IMR-90 (cell line): Measurements from ENCODE around the gene UBE2E2. TPM values are rescaled to one million over a fixed set of nuclear protein-coding genes. Genes with fewer than 3 reads are reported as not detected.

ENCODE experiments used
- ATAC-seq: fragments of 200-7000 bp; cut with Tn5 transposase; 2 replicates; pipeline ENCODE4 v1.9.1; 2020; ENCODE audit warnings: low read depth, mild to moderate bottlenecking, moderate library complexity
- BruUV-seq: library from RNA; stranded (reverse); fragments of 400-500 nt; replicated peaks from 2 replicates; lab custom pipeline; 2021; lab: Mats Ljungman, UMichigan
- CTCF ChIA-PET: fragments of 300-600 bp; formaldehyde crosslinking; extraction: SDS; loops from one replicate; lab custom pipeline; 2021; ENCODE audit warnings: antibody characterized with exemption; lab: Yijun Ruan, JAX
- POLR2A ChIA-PET: fragments of 300-600 bp; sonication (Branson Sonifier 250); formaldehyde crosslinking; loops from one replicate; lab custom pipeline; 2022; ENCODE audit warnings: antibody characterized with exemption; ENCODE audit not compliant: unreplicated experiment; lab: Charles Lee
- DNase-seq: peaks from one replicate; pipeline ENCODE4 v3.0.0; 2013
- H2AFZ ChIP-seq: replicated peaks from 2 replicates; pipeline ENCODE3; 2013; ENCODE audit warnings: low read length, mild to moderate bottlenecking; ENCODE audit not compliant: poor library complexity
- H2AK5ac ChIP-seq: 2 replicates; pipeline ENCODE4 v1.6.1; 2013; ENCODE audit warnings: low read depth, low read length, inconsistent platforms
- H2AK9ac ChIP-seq: replicated peaks from 2 replicates; pipeline ENCODE3; 2013; ENCODE audit warnings: mild to moderate bottlenecking, low read depth, low read length, moderate library complexity; ENCODE audit not compliant: poor library complexity
- H2BK120ac ChIP-seq: 2 replicates; pipeline ENCODE4 v1.6.1; 2013; ENCODE audit warnings: low read depth, low read length, inconsistent platforms
- H2BK15ac ChIP-seq: 3 replicates; pipeline ENCODE4 v1.6.1; 2013; ENCODE audit warnings: low read depth, low read length, inconsistent platforms
- H2BK20ac ChIP-seq: 2 replicates; pipeline ENCODE4 v1.6.1; 2013; ENCODE audit warnings: low read depth, mild to moderate bottlenecking, inconsistent platforms, low read length, moderate library complexity
- H2BK5ac ChIP-seq: 2 replicates; pipeline ENCODE4 v1.6.1; 2013; ENCODE audit warnings: mild to moderate bottlenecking, low read depth, low read length, inconsistent platforms; ENCODE audit not compliant: poor library complexity, severe bottlenecking
- H3K14ac ChIP-seq: replicated peaks from 2 replicates; pipeline ENCODE4 v1.6.1; 2013; ENCODE audit warnings: low read depth, low read length, inconsistent platforms
- H3K18ac ChIP-seq: 2 replicates; pipeline ENCODE4 v1.6.1; 2013; ENCODE audit warnings: low read depth, low read length, control low read depth
- H3K23ac ChIP-seq: 2 replicates; pipeline ENCODE4 v1.6.1; 2013; ENCODE audit warnings: low read depth, low read length, inconsistent platforms
- H3K27ac ChIP-seq: 2 replicates; pipeline ENCODE4 v1.5.1; 2013; ENCODE audit warnings: mild to moderate bottlenecking, control low read depth, low read length; ENCODE audit not compliant: insufficient read depth
- H3K27me3 ChIP-seq: 2 replicates; pipeline ENCODE4 v1.6.1; 2013; ENCODE audit warnings: low read length; ENCODE audit not compliant: control insufficient read depth, insufficient read depth
- H3K36me3 ChIP-seq: 2 replicates; pipeline ENCODE4 v1.6.1; 2013; ENCODE audit warnings: low read length, mixed read lengths; ENCODE audit not compliant: control insufficient read depth, insufficient read depth
- H3K4ac ChIP-seq: 2 replicates; pipeline ENCODE4 v1.6.1; 2013; ENCODE audit warnings: low read depth, low read length, inconsistent platforms
- H3K4me1 ChIP-seq: 2 replicates; pipeline ENCODE4 v1.6.1; 2013; ENCODE audit warnings: low read length, mixed read lengths; ENCODE audit not compliant: control insufficient read depth, insufficient read depth
- H3K4me2 ChIP-seq: 2 replicates; pipeline ENCODE4 v1.6.1; 2013; ENCODE audit warnings: low read depth, mild to moderate bottlenecking, control low read depth, low read length, moderate library complexity
- H3K4me3 ChIP-seq: 2 replicates; pipeline ENCODE4 v1.5.1; 2013; ENCODE audit warnings: low read depth, mild to moderate bottlenecking, control low read depth, low read length, moderate library complexity; ENCODE audit not compliant: insufficient read depth
- H3K56ac ChIP-seq: 2 replicates; pipeline ENCODE4 v1.6.1; 2013; ENCODE audit warnings: low read length, inconsistent platforms; ENCODE audit not compliant: insufficient read depth; ENCODE audit errors: extremely low read depth
- H3K79me1 ChIP-seq, 2 experiments: 2 replicates each; pipeline ENCODE4 v1.6.1; 2013; ENCODE audit warnings: low read length in 2 of 2, inconsistent platforms in 1 of 2, low read depth in 1 of 2
- H3K9ac ChIP-seq: 2 replicates; pipeline ENCODE4 v1.6.1; 2013; ENCODE audit warnings: low read depth, low read length, control low read depth
- H3K9me1 ChIP-seq: 2 replicates; pipeline ENCODE4 v1.6.1; 2013; ENCODE audit warnings: low read length, inconsistent platforms; ENCODE audit not compliant: insufficient read depth
- H3K9me3 ChIP-seq: 2 replicates; pipeline ENCODE4 v1.6.1; 2013; ENCODE audit warnings: low read length; ENCODE audit not compliant: control insufficient read depth, insufficient read depth
- H4K20me1 ChIP-seq: 2 replicates; pipeline ENCODE4 v1.6.1; 2013; ENCODE audit warnings: low read length, inconsistent platforms; ENCODE audit not compliant: insufficient read depth
- H4K5ac ChIP-seq: 2 replicates; pipeline ENCODE4 v1.6.1; 2013; ENCODE audit warnings: mild to moderate bottlenecking, low read depth, low read length, control low read depth
- H4K8ac ChIP-seq, 2 experiments: 2 replicates each; pipeline ENCODE4 v1.6.1; 2013; ENCODE audit warnings: low read depth in 2 of 2, low read length in 2 of 2, control low read depth in 1 of 2, inconsistent platforms in 1 of 2
- H4K91ac ChIP-seq: 2 replicates; pipeline ENCODE4 v1.6.1; 2013; ENCODE audit warnings: low read depth, low read length, inconsistent platforms; ENCODE audit not compliant: insufficient read depth
- CEBPB ChIP-seq: IDR thresholded peaks from 2 replicates; pipeline ENCODE4 v1.6.1; 2012; ENCODE audit warnings: low read depth, low read length, improper control_type of control experiment
- CHD1 ChIP-seq: IDR thresholded peaks from 2 replicates; pipeline ENCODE4 v1.6.1; 2012; ENCODE audit warnings: low read depth, low read length, improper control_type of control experiment
- CTCF ChIP-seq: conservative IDR thresholded peaks from 2 replicates; pipeline ENCODE4 v1.5.1; 2012; ENCODE audit warnings: mild to moderate bottlenecking, low read depth, low read length, improper control_type of control experiment
- MAZ ChIP-seq: IDR thresholded peaks from 2 replicates; pipeline ENCODE4 v1.6.1; 2012; ENCODE audit warnings: low read depth, mild to moderate bottlenecking, low read length, improper control_type of control experiment, moderate library complexity, borderline replicate concordance
- RAD21 ChIP-seq: IDR thresholded peaks from 2 replicates; pipeline ENCODE4 v1.6.1; 2012; ENCODE audit warnings: low read length, improper control_type of control experiment
- RCOR1 ChIP-seq: IDR thresholded peaks from 2 replicates; pipeline ENCODE4 v1.6.1; 2012; ENCODE audit warnings: mild to moderate bottlenecking, low read length, improper control_type of control experiment; ENCODE audit not compliant: insufficient replicate concordance
- dilution Hi-C: fragments of 300-500 bp; cut with HindIII; formaldehyde crosslinking; loops from one replicate; pipeline ENCODE4 v1.14.3; 2018; ENCODE audit warnings: low sequenced_read_pairs; ENCODE audit not compliant: unreplicated experiment
- in situ Hi-C: fragments of 300-500 bp; cut with MboI; formaldehyde crosslinking; loops from 3 replicates; pipeline ENCODE4 v1.14.3; 2019; ENCODE audit warnings: low sequenced_read_pairs, inconsistent platforms, mixed read lengths
- intact Hi-C: fragments of 100-400 bp; cut with micrococcal nuclease; formaldehyde crosslinking; loops from 2 replicates; pipeline ENCODE4 v1.10.0; 2022
- polyA plus RNA-seq, 3 experiments: library from polyadenylated mRNA; depleted of rRNA; stranded (reverse); fragments of >200 nt; gene quantifications; 2 replicates each; pipeline ENCODE4 v1.2.3, GENCODE V29; 2012; ENCODE audit warnings: low replicate concordance in 1 of 3
- total RNA-seq: library from RNA; depleted of rRNA; stranded (reverse); fragments of >200 nt; gene quantifications from 2 replicates; pipeline ENCODE4 v1.2.3, GENCODE V29; 2012

The UBE2E2 gene
- total and polyA plus RNA-seq, 2 of the 4 experiments (the other 2 are of a cell fraction) = 18.6 to 32.7 TPM

GRCh38 chr3:23359116-23359515 is 156.0 kb downstream of the UBE2E2 start:
- dilution Hi-C loops (no loop called here), intact Hi-C loops (no loop called here), in situ Hi-C loops (no loop called here)
- Histone ChIP-seq H3K56ac (no peak overlapping the region), H3K9me3 (no peaks in the 10 kb centered on the region), H3K4me2 (no peak overlapping the region), H3K14ac (no peak overlapping the region), H3K9ac (no peak overlapping the region), H2BK5ac (no peak overlapping the region), H2AK9ac (no peak overlapping the region), H3K9me1 (no peaks in the 10 kb centered on the region), H3K27ac (no peak overlapping the region), H3K27me3 (no peaks in the 10 kb centered on the region), H2BK20ac (no peak overlapping the region), H2BK120ac (no peak overlapping the region), H3K4ac (no peak overlapping the region), H4K5ac (no peak overlapping the region), H2AK5ac (no peak overlapping the region), H3K4me3 (no peak overlapping the region), H3K79me1 (peaks cover 0 to 3% of the 10 kb centered on the region in 2 experiments; a peak in 1 of 4 replicates), H3K23ac (no peak overlapping the region), H3K4me1 (no peaks in the 10 kb centered on the region), H2AFZ (no peak overlapping the region), H3K18ac (no peak overlapping the region), H4K20me1 (no peaks in the 10 kb centered on the region), H4K91ac (no peak overlapping the region), H4K8ac (no peak overlapping the region), H2BK15ac (no peak overlapping the region), H3K36me3 (no peaks in the 10 kb centered on the region)
- TF ChIP-seq CTCF (no peak), CHD1 (no peak), RCOR1 (no peak), MAZ (no peak), CEBPB (no peak), RAD21 (no peak)
- ChIA-PET POLR2A (no interaction called here), CTCF (interaction anchor here (0.6 kb wide), 2 partner anchors 50 to 68 kb away, joined by 3 to 4 read pairs; no protein-coding TSS in a partner anchor)
- ATAC-seq (no peak), DNase-seq (no peak)
- no TSS peak for BruUV-seq
